Measurements from ENCODE around the gene IKZF5. TPM values are rescaled to one million over a fixed set of nuclear protein-coding genes. Genes with fewer than 3 reads are reported as not detected.
A peak's percentile ranks its signal among the peaks of the same experiment; 100 is the strongest.

Gene IKZF5
- total and polyA plus RNA-seq, 7 donors = 4.4 to 16.4 (median 9.4) TPM

GRCh38 chr10:122981066-122981464 is 27.5 kb downstream of the IKZF5 start:
- H3K27ac ChIP-seq = peak overlapping the region; percentile 89 to 96 (median 92)

DNA sequence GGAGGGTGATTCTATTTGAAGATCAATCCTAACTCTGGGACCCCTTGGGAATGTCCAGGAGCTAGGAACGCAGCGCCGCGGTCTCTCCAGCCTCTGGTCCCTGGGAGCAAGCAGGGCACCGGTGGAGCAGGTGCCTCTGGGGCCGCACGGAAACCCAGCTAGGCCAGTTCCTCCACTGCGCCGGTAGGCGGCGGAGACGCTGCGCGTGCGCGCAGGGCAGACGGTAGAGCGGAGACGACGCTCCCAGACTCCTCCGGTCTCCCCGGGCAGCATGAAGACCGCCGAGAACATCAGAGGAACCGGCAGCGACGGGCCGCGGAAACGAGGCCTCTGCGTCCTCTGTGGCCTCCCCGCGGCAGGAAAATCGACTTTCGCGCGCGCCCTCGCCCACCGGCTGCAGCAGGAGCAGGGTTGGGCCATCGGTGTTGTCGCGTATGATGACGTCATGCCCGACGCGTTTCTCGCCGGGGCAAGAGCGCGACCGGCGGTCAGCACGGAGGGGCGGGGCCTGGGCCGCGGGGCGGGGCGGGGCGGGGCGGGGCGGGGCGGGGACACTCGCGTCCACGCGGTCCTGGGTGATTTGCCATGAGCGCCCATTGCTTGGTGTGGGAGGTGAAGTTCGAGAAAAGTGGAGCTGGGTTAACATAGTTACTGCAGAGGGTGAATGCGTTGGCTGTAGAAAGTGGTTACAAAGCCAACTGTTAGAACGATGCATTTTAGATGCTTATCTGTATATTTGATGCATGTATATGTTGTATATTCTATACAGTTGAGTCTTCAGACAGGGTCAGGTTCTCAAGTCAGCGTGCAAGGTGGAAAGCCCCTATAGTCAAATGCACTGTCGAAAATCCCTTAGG is 28.2 kb downstream of the IKZF5 start, which contains the start of gene PSTK:
TSS of gene PSTK (plus strand) at position 193 of the 857 bp plus-strand sequence. CDS start at position 272, 79 bp downstream.
- Histone ChIP-seq H3K9me3 (no peaks in the 10 kb centered on the region), H3K36me3 (no peaks in the 10 kb centered on the region), H3K27ac (peak within 1 kb of the TSS; percentile 89 to 96 (median 92)), H3K27me3 (no peaks in the 10 kb centered on the region), H3K4me3 (peak within 1 kb of the TSS; percentile 67 to 85 (median 76)), H3K4me1 (peaks cover 0 to 14% (median 11%) of the 10 kb centered on the region in 4 donors)
- DNase-seq = peak; percentile 96
- peak; percentile 49 to 82 (median 72) for TF ChIP-seq POLR2AphosphoS5 (IDR thresholded peaks at IDR 0.05)
- TF ChIP-seq EP300 (IDR thresholded peaks at IDR 0.05) = no peak
- TF ChIP-seq CTCF (IDR thresholded peaks at IDR 0.05) = peak; percentile 95 to 98 (median 96)
- no peak for TF ChIP-seq POLR2A (IDR thresholded peaks at IDR 0.05)
- intact Hi-C loops (cut with DNase I) = loop anchor here (1.0 kb wide), 2 partner anchors 26 to 28 kb away; partner anchors contain the start of genes C10orf88 and IKZF5
- 1% methylated on average over 73 of the region's 73 CpGs for WGBS, 2 donors

More at GRCh38 chr10:122981066-122981464, 27.5 kb downstream of the IKZF5 start:
- H3K4me1 ChIP-seq = peaks cover 0 to 14% (median 11%) of the 10 kb centered on the region in 4 donors
- no peak for DNase-seq
- peak overlapping the region; percentile 67 to 85 (median 76) for H3K4me3 ChIP-seq
- no peaks in the 10 kb centered on the region for H3K36me3 ChIP-seq
- 27 to 28% methylated on average over 4 of the region's 4 CpGs for WGBS, 2 donors
- TF ChIP-seq POLR2A (IDR thresholded peaks at IDR 0.05) = no peak
- no peak for TF ChIP-seq POLR2AphosphoS5 (IDR thresholded peaks at IDR 0.05)
- peak in 1 of 4 experiments; percentile 37 for TF ChIP-seq CTCF (IDR thresholded peaks at IDR 0.05)
- TF ChIP-seq EP300 (IDR thresholded peaks at IDR 0.05) = no peak
- intact Hi-C loops (cut with DNase I) = no loop called here
- H3K27me3 ChIP-seq = no peaks in the 10 kb centered on the region
- H3K9me3 ChIP-seq = no peaks in the 10 kb centered on the region

GRCh38 chr10:122974543-122975064 is 34.0 kb downstream of the IKZF5 start:
- Histone ChIP-seq H3K27ac (no peak overlapping the region), H3K27me3 (no peaks in the 10 kb centered on the region), H3K36me3 (no peaks in the 10 kb centered on the region), H3K9me3 (no peaks in the 10 kb centered on the region), H3K4me3 (no peak overlapping the region), H3K4me1 (peaks cover 0 to 3% (median 3%) of the 10 kb centered on the region in 4 donors)
- WGBS, 2 donors = 83 to 89% methylated on average over 3 of the region's 3 CpGs
- intact Hi-C loops (cut with DNase I) = no loop called here
- no peak for DNase-seq
- TF ChIP-seq CTCF (IDR thresholded peaks at IDR 0.05) (no peak), EP300 (IDR thresholded peaks at IDR 0.05) (no peak), POLR2A (IDR thresholded peaks at IDR 0.05) (no peak), POLR2AphosphoS5 (IDR thresholded peaks at IDR 0.05) (no peak)

DNA sequence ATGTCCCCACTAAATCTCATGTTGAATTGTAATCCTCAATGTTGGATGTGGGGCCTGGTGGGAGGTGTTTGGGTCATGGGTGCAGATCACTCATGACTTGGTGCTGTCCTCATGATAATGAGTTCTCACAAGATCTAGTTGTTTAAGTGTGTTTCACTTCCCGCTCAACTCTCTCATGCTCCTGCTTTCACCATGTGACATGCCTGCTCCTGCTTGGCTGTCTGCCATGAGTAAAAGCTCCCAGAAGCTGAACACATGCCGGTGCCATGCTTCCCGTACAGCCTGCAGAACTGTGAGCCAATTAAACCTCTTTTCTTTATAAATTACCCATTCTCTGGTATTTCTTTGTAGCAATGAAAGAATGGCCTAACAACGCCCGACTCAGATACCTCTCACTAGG is 34.6 kb downstream of the IKZF5 start:
- Histone ChIP-seq H3K4me1 (no peaks in the 10 kb centered on the region), H3K27me3 (no peaks in the 10 kb centered on the region), H3K36me3 (no peaks in the 10 kb centered on the region), H3K9me3 (no peaks in the 10 kb centered on the region), H3K4me3 (no peak overlapping the region), H3K27ac (no peak overlapping the region)
- no peak for DNase-seq
- TF ChIP-seq CTCF (IDR thresholded peaks at IDR 0.05) = no peak
- 73 to 78% methylated on average over 5 of the region's 5 CpGs for WGBS, 2 donors
- intact Hi-C loops (cut with DNase I) = no loop called here
